Smooth muscle cell of trachea (primary cell): ENCODE measurements around the gene MESP1. TPM values are rescaled to one million over a fixed set of nuclear protein-coding genes. Genes with fewer than 3 reads are reported as not detected.

Experiments
- total RNA-seq: library from RNA; depleted of rRNA; stranded (reverse); fragments of >200 nt; gene quantifications from 2 replicates; pipeline ENCODE4 v1.2.1, GENCODE V29; 2014

Gene MESP1, protein sequence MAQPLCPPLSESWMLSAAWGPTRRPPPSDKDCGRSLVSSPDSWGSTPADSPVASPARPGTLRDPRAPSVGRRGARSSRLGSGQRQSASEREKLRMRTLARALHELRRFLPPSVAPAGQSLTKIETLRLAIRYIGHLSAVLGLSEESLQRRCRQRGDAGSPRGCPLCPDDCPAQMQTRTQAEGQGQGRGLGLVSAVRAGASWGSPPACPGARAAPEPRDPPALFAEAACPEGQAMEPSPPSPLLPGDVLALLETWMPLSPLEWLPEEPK
- 0.29 and 0.50 TPM in 2 replicates for total RNA-seq

GRCh38 chr15:89750560-89751542 is at the start of gene MESP1:
Gene MESP1 (minus strand): TSS chr15:89751249. CDS start chr15:89751231, 18 bp downstream.

DNA sequence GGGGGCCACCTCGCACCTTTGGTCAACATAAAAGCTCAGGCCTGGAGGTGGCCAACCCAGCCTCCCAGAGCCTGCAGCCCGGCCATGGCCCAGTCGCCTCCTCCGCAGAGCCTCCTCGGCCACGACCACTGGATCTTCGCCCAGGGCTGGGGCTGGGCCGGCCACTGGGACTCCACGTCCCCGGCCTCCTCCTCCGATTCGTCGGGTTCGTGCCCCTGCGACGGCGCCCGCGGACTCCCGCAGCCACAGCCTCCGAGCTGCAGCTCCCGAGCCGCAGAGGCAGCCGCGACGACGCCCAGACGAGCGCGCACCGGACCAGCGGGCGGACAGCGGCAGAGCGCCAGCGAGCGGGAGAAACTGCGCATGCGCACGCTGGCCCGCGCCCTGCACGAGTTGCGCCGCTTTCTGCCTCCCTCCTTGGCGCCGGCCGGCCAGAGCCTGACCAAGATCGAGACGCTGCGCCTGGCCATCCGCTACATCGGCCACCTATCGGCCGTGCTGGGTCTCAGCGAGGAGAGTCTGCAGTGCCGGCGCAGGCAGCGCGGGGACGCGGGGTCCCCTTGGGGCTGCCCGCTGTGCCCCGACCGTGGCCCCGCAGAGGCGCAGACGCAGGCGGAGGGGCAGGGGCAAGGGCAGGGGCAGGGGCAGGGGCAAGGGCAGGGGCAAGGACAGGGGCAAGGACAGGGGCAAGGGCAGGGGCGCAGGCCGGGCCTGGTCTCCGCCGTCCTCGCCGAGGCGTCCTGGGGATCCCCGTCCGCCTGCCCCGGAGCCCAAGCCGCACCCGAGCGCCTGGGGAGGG is 25.4 kb upstream of the MESP1 start, which contains the start of gene MESP2:
MESP2 (plus strand) TSS at position 59 of the 799 bp plus-strand sequence; CDS start at position 85, 26 bp downstream.

Other genes starting within 250 kb of the MESP1 start
- 0.33 and 4.7 TPM in 2 replicates for gene TICRR, start 175.8 kb downstream of the MESP1 start, total RNA-seq
- 11.9 and 19.7 TPM in 2 replicates for gene KIF7, start 95.8 kb downstream of the MESP1 start, total RNA-seq
- gene PLIN1, start 71.9 kb downstream of the MESP1 start, total RNA-seq, result under 0.01 and 0.50 TPM in 2 replicates
- 11.3 and 11.4 TPM in 2 replicates for gene PEX11A, start 60.5 kb downstream of the MESP1 start, total RNA-seq
- not detected in 2 replicates for gene WDR93, start 60.4 kb downstream of the MESP1 start, total RNA-seq
- 0.58 and 1.3 TPM in 2 replicates for gene MESP2, start 25.1 kb upstream of the MESP1 start, total RNA-seq
- gene ANPEP, start 63.6 kb upstream of the MESP1 start, total RNA-seq, result 138 and 190 TPM in 2 replicates
- 68.5 and 89.2 TPM in 2 replicates for gene AP3S2, start 142.7 kb upstream of the MESP1 start, total RNA-seq
- gene ARPIN, start 161.7 kb upstream of the MESP1 start, total RNA-seq, result 12.7 and 17.9 TPM in 2 replicates